ENCODE measurements around the gene GASK1A.

- TF ChIP-seq, protein P1, sequence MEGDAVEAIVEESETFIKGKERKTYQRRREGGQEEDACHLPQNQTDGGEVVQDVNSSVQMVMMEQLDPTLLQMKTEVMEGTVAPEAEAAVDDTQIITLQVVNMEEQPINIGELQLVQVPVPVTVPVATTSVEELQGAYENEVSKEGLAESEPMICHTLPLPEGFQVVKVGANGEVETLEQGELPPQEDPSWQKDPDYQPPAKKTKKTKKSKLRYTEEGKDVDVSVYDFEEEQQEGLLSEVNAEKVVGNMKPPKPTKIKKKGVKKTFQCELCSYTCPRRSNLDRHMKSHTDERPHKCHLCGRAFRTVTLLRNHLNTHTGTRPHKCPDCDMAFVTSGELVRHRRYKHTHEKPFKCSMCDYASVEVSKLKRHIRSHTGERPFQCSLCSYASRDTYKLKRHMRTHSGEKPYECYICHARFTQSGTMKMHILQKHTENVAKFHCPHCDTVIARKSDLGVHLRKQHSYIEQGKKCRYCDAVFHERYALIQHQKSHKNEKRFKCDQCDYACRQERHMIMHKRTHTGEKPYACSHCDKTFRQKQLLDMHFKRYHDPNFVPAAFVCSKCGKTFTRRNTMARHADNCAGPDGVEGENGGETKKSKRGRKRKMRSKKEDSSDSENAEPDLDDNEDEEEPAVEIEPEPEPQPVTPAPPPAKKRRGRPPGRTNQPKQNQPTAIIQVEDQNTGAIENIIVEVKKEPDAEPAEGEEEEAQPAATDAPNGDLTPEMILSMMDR (IDR thresholded peaks at IDR 0.05; ENCODE audit: extremely low read depth in 1 of 2, insufficient read depth in 1 of 2, low read depth in 1 of 2, low read length in 2 of 2), result no peak
- TF ChIP-seq POLR2A (IDR thresholded peaks at IDR 0.05; ENCODE audit: low read depth, low read length) (no peak), EZH2 (IDR thresholded peaks at IDR 0.05; ENCODE audit: borderline replicate concordance, low read depth, low read length, severe bottlenecking) (no peak), JUN (IDR thresholded peaks at IDR 0.05; ENCODE audit: borderline replicate concordance, insufficient read depth, insufficient read length, low read depth) (no peak), POLR2AphosphoS5 (IDR thresholded peaks at IDR 0.05; ENCODE audit: insufficient read depth, low read depth, low read length) (no peak), MYC (IDR thresholded peaks at IDR 0.05; ENCODE audit: low read depth, low read length) (no peak)
- TF ChIP-seq, protein P2, sequence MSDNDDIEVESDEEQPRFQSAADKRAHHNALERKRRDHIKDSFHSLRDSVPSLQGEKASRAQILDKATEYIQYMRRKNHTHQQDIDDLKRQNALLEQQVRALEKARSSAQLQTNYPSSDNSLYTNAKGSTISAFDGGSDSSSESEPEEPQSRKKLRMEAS (IDR thresholded peaks at IDR 0.05; ENCODE audit: insufficient read depth, insufficient read length), result no peak
Observed at GRCh38 chr3:43041517-43041916, 62.4 kb downstream of the GASK1A start.

All from endothelial cell of umbilical vein (primary cell).